PC-9 (cell line): ENCODE results near the gene CYP27B1.

Experiments
- CTCF ChIP-seq: fragments of 200-600 bp; sonication (generic); conservative IDR thresholded peaks from 2 replicates; pipeline ENCODE4 v1.6.1; 2017; ENCODE audit warnings: mixed run types, antibody characterized with exemption, mild to moderate bottlenecking, moderate library complexity
- EZH2 ChIP-seq: fragments of 200-600 bp; sonication (generic); IDR thresholded peaks from 2 replicates; pipeline ENCODE4 v1.8.0; 2017; ENCODE audit warnings: antibody characterized with exemption, low read depth

GRCh38 chr12:57735198-57735855 is 31.6 kb downstream of the CYP27B1 start:
- no peak for TF ChIP-seq EZH2
- no peak for TF ChIP-seq CTCF
